Vagina (tissue), 2 donors: Measurements from ENCODE around the gene MUC13. TPM values are rescaled to one million over a fixed set of nuclear protein-coding genes. Genes with fewer than 3 reads are reported as not detected.

Source experiments
- DNase-seq, 2 donors: peaks; one replicate each; pipeline ENCODE4 v3.0.0-alpha.2; 2017; ENCODE audit errors: extremely low spot score in 2 of 2
- H3K27ac ChIP-seq: fragments of 200-600 bp; sonication (generic); one replicate; pipeline ENCODE4 v1.5.1; 2019
- H3K27me3 ChIP-seq: fragments of 200-600 bp; sonication (generic); one replicate; pipeline ENCODE4 v1.5.1; 2019
- H3K36me3 ChIP-seq, 2 donors: fragments of 200-600 bp; sonication (generic); one replicate each; pipeline ENCODE4 v1.5.1; 2017 to 2019
- H3K4me1 ChIP-seq: fragments of 200-600 bp; sonication (generic); one replicate; pipeline ENCODE4 v1.5.1; 2019
- H3K4me3 ChIP-seq, 2 donors: fragments of 200-600 bp; sonication (generic); 1 replicate in 1 of 2; 2 replicates in 1 of 2; pipeline ENCODE4 v1.5.1; 2016 to 2019
- H3K9me3 ChIP-seq: fragments of 200-600 bp; sonication (generic); one replicate; pipeline ENCODE4 v1.5.1; 2019
- CTCF ChIP-seq, 3 experiments: fragments of 450-650 bp in 2 of 3; fragments of 200-600 bp in 1 of 3; sonication (generic) in 1 of 3; IDR thresholded peaks; one replicate each; pipeline ENCODE4 v1.5.1; 2017 to 2019; ENCODE audit warnings: antibody characterized with exemption in 3 of 3, mild to moderate bottlenecking in 2 of 3, moderate library complexity in 2 of 3
- POLR2A ChIP-seq, 2 donors: fragments of 450-650 bp; IDR thresholded peaks; one replicate each; pipeline ENCODE4 v1.6.1; 2017; ENCODE audit warnings: antibody characterized with exemption in 2 of 2, mild to moderate bottlenecking in 2 of 2, moderate library complexity in 2 of 2
- POLR2AphosphoS5 ChIP-seq, 2 donors: sonication (generic); formaldehyde crosslinking; IDR thresholded peaks; one replicate each; pipeline ENCODE4 v1.9.0; 2017; ENCODE audit warnings: antibody characterized with exemption in 2 of 2, mild to moderate bottlenecking in 2 of 2, low read depth in 1 of 2; ENCODE audit not compliant: insufficient read depth in 1 of 2
- intact Hi-C: fragments of 100-400 bp; cut with DNase I; formaldehyde crosslinking; loops from one replicate; pipeline ENCODE4 v1.15.1; 2023
- total RNA-seq: library from RNA; depleted of rRNA; stranded (reverse); fragments of >200 nt; gene quantifications from one replicate; pipeline ENCODE4 v1.2.3, GENCODE V29; 2016

The MUC13 gene
- total RNA-seq, 1 donor from 2014 or later, result not detected

GRCh38 chr3:124907957-124908356 lies 26.6 kb downstream of the MUC13 start:
- Histone ChIP-seq H3K27me3 (no peaks in the 10 kb centered on the region), H3K4me1 (no peaks in the 10 kb centered on the region), H3K27ac (no peak overlapping the region), H3K36me3 (no peaks in the 10 kb centered on the region), H3K4me3 (no peak overlapping the region), H3K9me3 (no peaks in the 10 kb centered on the region)
- TF ChIP-seq POLR2A (IDR thresholded peaks at IDR 0.05) (no peak), CTCF (IDR thresholded peaks at IDR 0.05) (no peak), POLR2AphosphoS5 (IDR thresholded peaks at IDR 0.05; ENCODE audit: insufficient read depth in 1 of 2, low read depth in 1 of 2) (no peak)
- no peak for DNase-seq
- intact Hi-C loops, result no loop called here

- no peak for TF ChIP-seq POLR2A (IDR thresholded peaks at IDR 0.05)
- no peak for TF ChIP-seq CTCF (IDR thresholded peaks at IDR 0.05)
- TF ChIP-seq POLR2AphosphoS5 (IDR thresholded peaks at IDR 0.05; ENCODE audit: insufficient read depth in 1 of 2, low read depth in 1 of 2), result no peak
- Histone ChIP-seq H3K9me3 (no peaks in the 10 kb centered on the region), H3K27me3 (no peaks in the 10 kb centered on the region), H3K4me3 (no peak overlapping the region), H3K4me1 (peaks cover 11% of the 10 kb centered on the region), H3K27ac (no peak overlapping the region), H3K36me3 (no peaks in the 10 kb centered on the region)
- DNase-seq, result no peak
- intact Hi-C loops, result loop anchor here (5.0 kb wide), 1 partner anchor 143 kb away; no protein-coding TSS in a partner anchor
Measured at GRCh38 chr3:124904835-124905492, 29.6 kb downstream of the MUC13 start.

GRCh38 chr3:124903896-124904834 lies 30.4 kb downstream of the MUC13 start:
- Histone ChIP-seq H3K27ac (no peak overlapping the region), H3K9me3 (no peaks in the 10 kb centered on the region), H3K4me3 (no peak overlapping the region), H3K36me3 (no peaks in the 10 kb centered on the region), H3K27me3 (no peaks in the 10 kb centered on the region), H3K4me1 (peaks cover 19% of the 10 kb centered on the region)
- intact Hi-C loops, result loop anchor here (5.0 kb wide), 1 partner anchor 142 kb away; no protein-coding TSS in a partner anchor
- TF ChIP-seq CTCF (IDR thresholded peaks at IDR 0.05) (no peak), POLR2AphosphoS5 (IDR thresholded peaks at IDR 0.05; ENCODE audit: insufficient read depth in 1 of 2, low read depth in 1 of 2) (no peak), POLR2A (IDR thresholded peaks at IDR 0.05) (no peak)
- DNase-seq, result no peak

GRCh38 chr3:124896824-124897526 lies 37.6 kb downstream of the MUC13 start:
- DNase-seq, result no peak
- TF ChIP-seq POLR2A (IDR thresholded peaks at IDR 0.05), result no peak
- no peak for TF ChIP-seq CTCF (IDR thresholded peaks at IDR 0.05)
- no peak for TF ChIP-seq POLR2AphosphoS5 (IDR thresholded peaks at IDR 0.05; ENCODE audit: insufficient read depth in 1 of 2, low read depth in 1 of 2)
- Histone ChIP-seq H3K27ac (no peak overlapping the region), H3K27me3 (no peaks in the 10 kb centered on the region), H3K4me1 (peaks cover 20% of the 10 kb centered on the region), H3K4me3 (no peak overlapping the region), H3K9me3 (no peaks in the 10 kb centered on the region), H3K36me3 (no peaks in the 10 kb centered on the region)
- intact Hi-C loops, result loop anchor here (5.0 kb wide), 1 partner anchor 125 kb away; no protein-coding TSS in a partner anchor
